Thyroid gland (tissue), 4 donors: Measurements from ENCODE around the gene PACS1. TPM values are rescaled to one million over a fixed set of nuclear protein-coding genes. Genes with fewer than 3 reads are reported as not detected.

Experiments used
- DNase-seq, 2 donors: peaks; one replicate each; pipeline ENCODE4 v3.0.0-alpha.2; 2019
- H3K27ac ChIP-seq, 3 donors: fragments of 200-600 bp; sonication (generic); 1 replicate in 2 of 3; 2 replicates in 1 of 3; pipeline ENCODE4 v1.5.1; 2016 to 2019; ENCODE audit warnings: mild to moderate bottlenecking in 1 of 3, moderate library complexity in 1 of 3
- H3K27me3 ChIP-seq: fragments of 200-600 bp; sonication (generic); one replicate; pipeline ENCODE4 v1.5.1; 2019
- H3K36me3 ChIP-seq, 2 donors: fragments of 200-600 bp; sonication (generic); one replicate each; pipeline ENCODE4 v1.5.1; 2016 to 2019
- H3K4me1 ChIP-seq, 2 donors: fragments of 200-600 bp; sonication (generic); one replicate each; pipeline ENCODE4 v1.5.1; 2017 to 2019
- H3K4me3 ChIP-seq, 3 donors: fragments of 200-600 bp; sonication (generic); replicated peaks in 1 of 3; 1 replicate in 2 of 3; 2 replicates in 1 of 3; pipeline ENCODE4 v1.5.1; 2016; ENCODE audit warnings: mild to moderate bottlenecking in 1 of 3
- H3K9me3 ChIP-seq: fragments of 200-600 bp; sonication (generic); one replicate; pipeline ENCODE4 v1.5.1; 2017
- CTCF ChIP-seq, 6 experiments: fragments of 200-600 bp in 3 of 6; fragments of 450-650 bp in 3 of 6; sonication (generic) in 3 of 6; IDR thresholded peaks; one replicate each; pipeline ENCODE4 v1.5.1; 2016 to 2019; ENCODE audit warnings: antibody characterized with exemption in 6 of 6, mild to moderate bottlenecking in 2 of 6, inconsistent platforms in 1 of 6, moderate library complexity in 1 of 6
- POLR2A ChIP-seq, 2 donors: fragments of 450-650 bp; IDR thresholded peaks; one replicate each; pipeline ENCODE4 v1.6.1; 2017; ENCODE audit warnings: antibody characterized with exemption in 2 of 2, mild to moderate bottlenecking in 2 of 2, moderate library complexity in 1 of 2
- WGBS, 2 donors: methylation state at CpG; one replicate each; pipeline ENCODE4 v1.1.5; 2017; 5-methylcytosine and 5-hydroxymethylcytosine counted together
- intact Hi-C: fragments of 100-400 bp; cut with DNase I; formaldehyde crosslinking; loops from one replicate; pipeline ENCODE4 v1.15.1; 2023
- total RNA-seq, 4 donors: library from RNA; depleted of rRNA; stranded (reverse); fragments of >200 nt; gene quantifications; one replicate each; pipeline ENCODE4 v1.2.3, GENCODE V29; 2016

Gene PACS1
- total RNA-seq, 4 donors from 2014 or later, result 39.6 to 67.7 (median 59.7) TPM

GRCh38 chr11:66267379-66268243 lies 197.5 kb downstream of the PACS1 start:
- Histone ChIP-seq H3K9me3 (no peaks in the 10 kb centered on the region), H3K4me1 (peaks cover 15 to 24% of the 10 kb centered on the region in 2 donors), H3K27me3 (no peaks in the 10 kb centered on the region), H3K36me3 (peaks cover 12 to 16% of the 10 kb centered on the region in 2 donors), H3K27ac (peak overlapping the region; percentile 94 to 97 (median 96)), H3K4me3 (peak overlapping the region; percentile 6 to 63 (median 45))
- TF ChIP-seq CTCF (IDR thresholded peaks at IDR 0.05), result peak in 1 of 6 experiments; percentile 31
- peak; percentile 43 to 49 for TF ChIP-seq POLR2A (IDR thresholded peaks at IDR 0.05)
- 1 to 2% methylated on average over 25 to 41 of the region's 61 CpGs for WGBS, 2 donors
- peak; percentile 87 to 88 for DNase-seq
- intact Hi-C loops, result no loop called here

GRCh38 chr11:66268244-66268951 lies 198.3 kb downstream of the PACS1 start, which contains the start of gene RAB1B:
Gene RAB1B, plus strand, starts transcription at chr11:66268639. Its CDS starts 41 bp downstream, at chr11:66268680.
- intact Hi-C loops, result no loop called here
- Histone ChIP-seq H3K9me3 (no peaks in the 10 kb centered on the region), H3K4me1 (peaks cover 15 to 24% of the 10 kb centered on the region in 2 donors), H3K27ac (peak within 1 kb of the TSS; percentile 94 to 97 (median 96)), H3K36me3 (peaks cover 20 to 24% of the 10 kb centered on the region in 2 donors), H3K27me3 (no peaks in the 10 kb centered on the region), H3K4me3 (peak within 1 kb of the TSS; percentile 50 to 84 (median 63))
- TF ChIP-seq POLR2A (IDR thresholded peaks at IDR 0.05) (peak in 1 of 2 donors; percentile 78), CTCF (IDR thresholded peaks at IDR 0.05) (no peak)
- 0% methylated on average over 9 to 27 of the region's 64 CpGs for WGBS, 2 donors
- peak; percentile 100 for DNase-seq

- no peak for TF ChIP-seq CTCF (IDR thresholded peaks at IDR 0.05)
- no peak for TF ChIP-seq POLR2A (IDR thresholded peaks at IDR 0.05)
- no peaks in the 10 kb centered on the region for H3K27me3 ChIP-seq
- WGBS, 2 donors, result 5% methylated on average over 24 to 32 of the region's 32 CpGs
- peaks cover 15 to 24% of the 10 kb centered on the region in 2 donors for H3K4me1 ChIP-seq
- peak overlapping the region; percentile 94 to 97 (median 96) for H3K27ac ChIP-seq
- intact Hi-C loops, result no loop called here
- DNase-seq, result peak in 1 of 2 donors; percentile 29
- H3K9me3 ChIP-seq, result no peaks in the 10 kb centered on the region
- peak overlapping the region; percentile 50 to 84 (median 63) for H3K4me3 ChIP-seq
- H3K36me3 ChIP-seq, result peaks cover 28 to 32% of the 10 kb centered on the region in 2 donors
These were observed 199.2 kb downstream of the PACS1 start for GRCh38 chr11:66268952-66269905.

- WGBS, 2 donors, result 88 to 94% methylated on average over 6 to 7 of the region's 7 CpGs
- no peak overlapping the region for H3K4me3 ChIP-seq
- DNase-seq, result no peak
- peaks cover 15 to 19% of the 10 kb centered on the region in 2 donors for H3K4me1 ChIP-seq
- intact Hi-C loops, result no loop called here
- peaks cover 45 to 48% of the 10 kb centered on the region in 2 donors for H3K36me3 ChIP-seq
- no peaks in the 10 kb centered on the region for H3K27me3 ChIP-seq
- no peaks in the 10 kb centered on the region for H3K9me3 ChIP-seq
- TF ChIP-seq CTCF (IDR thresholded peaks at IDR 0.05), result no peak
- TF ChIP-seq POLR2A (IDR thresholded peaks at IDR 0.05), result no peak
- H3K27ac ChIP-seq, result no peak overlapping the region
These were observed 201.7 kb downstream of the PACS1 start for GRCh38 chr11:66271816-66272215.
